T-helper 2 cell treated with Interferon-gamma antibody and Interleukin-4, amounts not matched to agents 5 μg/mL and 100 μg/mL, for 36 hours (primary cell): Measurements from ENCODE around the gene NKAIN2.
"Not testable (repeated sequence)": the region's sequence is repeated elsewhere in the genome, so short reads cannot be mapped to it uniquely, and the experiment has no call there.

Experiments
- DNase-seq: peaks from one replicate; pipeline ENCODE4 v3.0.0; 2021; ENCODE audit warnings: low spot score
- H3K27ac Mint-ChIP-seq: one replicate; pipeline ENCODE4 v1.8.0; 2021; ENCODE audit warnings: mild to moderate bottlenecking, mixed read lengths
- H3K27me3 Mint-ChIP-seq: one replicate; pipeline ENCODE4 v1.8.0; 2021; ENCODE audit warnings: low read depth, mixed read lengths
- H3K36me3 Mint-ChIP-seq: one replicate; pipeline ENCODE4 v1.8.0; 2021; ENCODE audit warnings: low read depth, mixed read lengths
- H3K4me1 Mint-ChIP-seq: one replicate; pipeline ENCODE4 v1.8.0; 2021; ENCODE audit warnings: low read depth, mixed read lengths
- H3K4me3 Mint-ChIP-seq: one replicate; pipeline ENCODE4 v1.8.0; 2022; ENCODE audit warnings: mild to moderate bottlenecking, moderate library complexity, mixed read lengths
- H3K9me3 Mint-ChIP-seq: one replicate; pipeline ENCODE4 v1.8.0; 2021; ENCODE audit warnings: mixed read lengths

NKAIN2 gene

DNA sequence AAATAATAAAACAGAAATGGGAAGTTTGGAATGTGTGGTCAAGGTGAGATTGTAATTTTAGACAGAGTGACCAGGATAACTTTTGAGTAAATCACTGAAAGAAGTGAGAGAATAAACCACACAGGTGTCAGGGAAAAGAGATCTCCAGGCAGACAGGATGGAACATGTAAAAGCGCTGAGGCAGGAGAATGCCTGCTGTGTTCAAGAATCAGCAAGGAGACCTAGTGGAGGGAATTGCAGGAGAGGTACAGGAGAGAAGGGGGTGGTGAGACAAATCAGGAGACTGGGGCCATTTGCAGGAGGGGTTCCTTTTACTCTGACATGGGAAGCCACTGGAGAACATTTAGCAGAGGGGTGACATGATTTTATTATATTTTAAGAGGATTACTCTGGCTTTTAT, 456.7 kb downstream of the NKAIN2 start:
- no peak overlapping the region for H3K4me3 Mint-ChIP-seq
- no peaks in the 10 kb centered on the region for H3K36me3 Mint-ChIP-seq
- H3K27me3 Mint-ChIP-seq, result no peaks in the 10 kb centered on the region
- DNase-seq, result no peak
- no peak overlapping the region for H3K27ac Mint-ChIP-seq
- no peaks in the 10 kb centered on the region for H3K4me1 Mint-ChIP-seq
- no peaks in the 10 kb centered on the region for H3K9me3 Mint-ChIP-seq

DNA sequence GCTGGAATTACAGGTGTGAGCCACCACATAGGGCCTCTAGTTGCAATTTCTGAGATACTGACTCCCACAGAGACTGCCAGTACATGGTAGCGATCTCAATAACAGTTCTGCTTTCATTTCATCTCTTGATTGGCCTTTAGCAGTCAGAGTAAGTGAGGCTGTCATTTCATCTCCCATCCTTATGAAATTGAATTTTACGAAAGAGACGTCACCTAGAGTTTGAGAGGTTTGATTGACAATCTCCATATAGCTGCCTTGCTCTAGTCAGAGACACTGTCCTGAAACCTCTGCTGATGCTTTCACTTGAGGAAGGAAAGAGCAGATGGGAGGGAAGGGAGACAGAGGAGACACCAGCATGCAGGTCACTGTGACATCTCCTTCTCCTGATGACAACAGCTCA, 466.1 kb downstream of the NKAIN2 start:
- no peaks in the 10 kb centered on the region for H3K9me3 Mint-ChIP-seq
- H3K27me3 Mint-ChIP-seq, result no peaks in the 10 kb centered on the region
- DNase-seq, result no peak
- H3K36me3 Mint-ChIP-seq, result no peaks in the 10 kb centered on the region
- no peaks in the 10 kb centered on the region for H3K4me1 Mint-ChIP-seq
- no peak overlapping the region for H3K27ac Mint-ChIP-seq
- no peak overlapping the region for H3K4me3 Mint-ChIP-seq

DNA sequence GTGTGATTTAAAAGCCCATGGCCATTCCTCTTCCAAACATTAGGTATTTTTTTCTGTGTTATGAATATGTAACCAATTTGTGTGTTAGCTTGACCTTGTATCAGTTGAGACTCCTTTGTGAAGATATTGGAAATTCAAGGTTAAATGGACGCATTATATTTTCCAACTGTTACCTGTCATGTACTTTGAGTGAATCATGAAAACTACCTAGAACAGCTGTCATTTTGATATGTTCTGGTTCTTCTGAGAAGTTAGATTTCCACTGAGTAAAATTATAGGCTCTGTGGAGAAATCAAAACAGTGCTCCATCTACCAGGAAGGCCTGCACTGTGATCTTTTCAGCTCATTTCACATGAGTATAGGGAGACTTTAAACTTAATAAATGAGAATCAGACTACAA, 470.0 kb downstream of the NKAIN2 start:
- no peak overlapping the region for H3K4me3 Mint-ChIP-seq
- H3K27me3 Mint-ChIP-seq, result no peaks in the 10 kb centered on the region
- H3K27ac Mint-ChIP-seq, result no peak overlapping the region
- H3K36me3 Mint-ChIP-seq, result no peaks in the 10 kb centered on the region
- DNase-seq, result no peak
- H3K9me3 Mint-ChIP-seq, result no peaks in the 10 kb centered on the region
- H3K4me1 Mint-ChIP-seq, result no peaks in the 10 kb centered on the region

DNA sequence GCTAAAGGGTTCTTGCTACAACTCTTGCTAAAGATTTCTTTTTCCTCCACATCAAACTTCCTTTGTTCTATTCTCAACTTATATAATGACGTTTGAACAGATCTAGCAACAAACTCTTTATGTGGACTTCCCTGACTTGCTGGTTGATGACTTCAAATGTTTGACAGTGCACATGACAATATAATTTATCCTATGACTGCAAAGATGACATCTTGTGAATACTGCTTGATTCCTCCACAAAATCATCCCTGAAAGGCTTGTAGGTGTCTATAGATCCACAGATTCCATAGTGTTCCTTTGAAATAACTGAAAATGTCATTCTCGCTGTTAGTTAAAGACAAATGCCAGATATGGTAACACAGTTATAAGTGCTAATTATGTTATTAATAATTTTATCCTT, 478.9 kb downstream of the NKAIN2 start:
- H3K4me1 Mint-ChIP-seq, result no peaks in the 10 kb centered on the region
- H3K27ac Mint-ChIP-seq, result no peak overlapping the region
- H3K27me3 Mint-ChIP-seq, result no peaks in the 10 kb centered on the region

DNA sequence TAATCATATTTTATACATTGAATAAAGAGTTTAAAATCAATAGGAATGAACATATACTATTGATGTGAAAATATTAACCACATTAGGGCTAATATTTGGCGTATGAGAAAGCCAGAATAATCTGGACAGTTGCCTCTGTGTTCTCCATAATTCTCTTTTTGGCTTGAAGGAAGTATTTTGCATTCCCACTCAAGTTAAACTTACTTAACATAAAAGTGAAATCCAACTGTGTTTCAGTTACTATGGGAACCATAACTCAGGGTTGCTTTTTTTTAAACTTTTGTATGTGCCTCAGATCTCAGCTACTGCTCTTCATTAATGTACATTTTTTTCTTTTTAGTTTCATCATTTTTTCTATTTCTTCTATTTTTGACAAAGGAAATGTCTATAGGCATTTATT, 479.8 kb downstream of the NKAIN2 start:
- Mint-ChIP-seq H3K4me3 (no peak overlapping the region), H3K4me1 (no peaks in the 10 kb centered on the region), H3K27me3 (no peaks in the 10 kb centered on the region), H3K9me3 (no peaks in the 10 kb centered on the region), H3K36me3 (no peaks in the 10 kb centered on the region), H3K27ac (no peak overlapping the region)
- no peak for DNase-seq

More for the DNA sequence above, 478.9 kb downstream of the NKAIN2 start:
- H3K9me3 Mint-ChIP-seq, result no peaks in the 10 kb centered on the region
- H3K4me3 Mint-ChIP-seq, result no peak overlapping the region
- no peak for DNase-seq
- no peaks in the 10 kb centered on the region for H3K36me3 Mint-ChIP-seq

DNA sequence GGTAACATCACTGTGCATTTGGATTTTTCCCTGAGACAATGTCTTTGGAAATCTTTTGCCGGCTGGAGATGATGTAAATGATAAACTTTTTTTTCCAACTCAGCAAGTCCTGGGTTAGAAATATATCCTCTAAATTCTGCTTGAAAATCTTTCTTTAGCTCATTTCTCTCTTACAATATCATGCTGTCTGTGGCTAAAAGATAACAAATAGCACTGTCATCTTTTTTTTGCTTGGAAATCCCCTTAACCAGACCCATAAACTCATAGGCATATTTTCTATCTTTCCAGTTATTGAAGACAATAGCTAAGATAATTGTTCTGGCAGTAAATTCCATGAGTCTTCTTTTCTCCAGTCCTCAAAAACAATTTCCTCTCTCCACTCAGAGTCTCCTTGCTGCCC, 481.5 kb downstream of the NKAIN2 start:
- Mint-ChIP-seq H3K36me3 (no peaks in the 10 kb centered on the region), H3K27ac (no peak overlapping the region), H3K27me3 (no peaks in the 10 kb centered on the region), H3K4me3 (no peak overlapping the region), H3K9me3 (no peaks in the 10 kb centered on the region), H3K4me1 (no peaks in the 10 kb centered on the region)
- DNase-seq, result no peak

DNA sequence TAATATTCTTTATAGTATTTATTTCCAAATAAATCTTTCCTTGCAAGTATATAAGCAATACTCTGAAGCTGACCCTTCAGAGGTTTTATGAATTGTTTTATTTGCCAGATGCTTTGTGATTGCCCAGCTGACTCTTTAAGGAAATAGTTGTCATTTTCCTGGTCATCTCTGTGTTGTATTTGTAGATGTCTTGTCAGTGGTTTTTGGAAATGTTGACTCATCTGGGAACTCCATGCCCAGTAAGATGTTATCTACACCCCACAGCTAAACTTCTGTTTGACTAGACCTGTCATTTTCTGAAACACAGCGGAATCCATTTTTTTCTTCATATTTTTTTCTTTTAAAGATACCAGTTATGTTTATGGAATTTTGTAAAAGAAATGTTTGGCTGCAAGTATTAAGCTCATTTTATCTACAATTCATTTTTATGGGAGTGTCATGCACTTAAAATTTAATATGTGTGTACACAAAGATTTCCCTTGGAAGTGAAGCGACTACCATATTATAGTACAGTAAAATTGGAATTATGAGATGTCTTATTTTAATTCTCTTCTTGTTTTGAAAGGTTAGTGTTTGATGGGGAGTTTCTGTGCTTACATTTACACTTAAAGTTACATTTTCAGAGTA, 491.0 kb downstream of the NKAIN2 start:
- no peak for DNase-seq
- no peak overlapping the region for H3K27ac Mint-ChIP-seq
- H3K27me3 Mint-ChIP-seq, result no peaks in the 10 kb centered on the region
- no peaks in the 10 kb centered on the region for H3K4me1 Mint-ChIP-seq
- peaks cover 2% of the 10 kb centered on the region for H3K9me3 Mint-ChIP-seq
- H3K4me3 Mint-ChIP-seq, result no peak overlapping the region
- no peaks in the 10 kb centered on the region for H3K36me3 Mint-ChIP-seq

DNA sequence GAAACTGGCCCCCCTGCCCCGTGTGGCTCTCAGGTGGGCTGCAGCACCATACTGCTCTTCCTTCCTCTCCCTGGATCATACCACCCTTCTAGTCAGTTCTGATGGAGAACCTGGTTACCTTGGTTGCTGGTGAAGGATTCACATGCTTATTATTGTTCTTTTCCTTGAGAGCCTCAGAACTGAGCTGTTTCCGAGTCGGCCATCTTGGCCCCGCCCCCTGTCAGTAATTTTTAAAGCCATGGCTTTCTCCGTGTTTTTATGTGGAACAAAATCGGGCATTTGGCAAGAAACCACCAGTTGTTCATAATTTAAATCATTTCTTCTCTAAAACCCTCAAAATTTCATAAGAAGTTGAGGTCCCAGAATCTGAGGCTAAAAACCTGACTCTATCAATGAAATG, 493.8 kb downstream of the NKAIN2 start:
- DNase-seq, result no peak
- H3K27ac Mint-ChIP-seq, result no peak overlapping the region
- H3K27me3 Mint-ChIP-seq, result no peaks in the 10 kb centered on the region
- no peaks in the 10 kb centered on the region for H3K36me3 Mint-ChIP-seq
- no peak overlapping the region for H3K4me3 Mint-ChIP-seq
- H3K4me1 Mint-ChIP-seq, result no peaks in the 10 kb centered on the region
- peaks cover 4% of the 10 kb centered on the region for H3K9me3 Mint-ChIP-seq

DNA sequence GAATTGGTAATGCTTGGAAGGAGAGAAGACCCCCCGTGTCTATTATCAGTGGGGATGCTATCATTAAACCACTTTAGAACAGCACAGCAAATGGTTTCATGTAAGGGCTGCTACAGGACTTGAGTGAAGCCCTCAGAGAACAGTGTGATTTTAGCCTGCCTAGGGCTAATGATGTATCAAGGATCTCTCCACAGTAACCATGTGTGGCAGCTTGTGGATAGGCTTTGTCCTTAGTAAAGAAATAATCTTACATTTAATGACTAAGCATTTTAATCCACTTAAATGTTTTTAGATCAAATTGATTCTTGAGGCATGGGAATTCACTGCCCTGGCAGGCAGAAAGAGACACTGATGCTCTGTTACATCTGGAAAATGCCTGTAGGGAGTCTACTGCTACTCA, 495.1 kb downstream of the NKAIN2 start:
- no peaks in the 10 kb centered on the region for H3K4me1 Mint-ChIP-seq
- no peaks in the 10 kb centered on the region for H3K36me3 Mint-ChIP-seq

DNA sequence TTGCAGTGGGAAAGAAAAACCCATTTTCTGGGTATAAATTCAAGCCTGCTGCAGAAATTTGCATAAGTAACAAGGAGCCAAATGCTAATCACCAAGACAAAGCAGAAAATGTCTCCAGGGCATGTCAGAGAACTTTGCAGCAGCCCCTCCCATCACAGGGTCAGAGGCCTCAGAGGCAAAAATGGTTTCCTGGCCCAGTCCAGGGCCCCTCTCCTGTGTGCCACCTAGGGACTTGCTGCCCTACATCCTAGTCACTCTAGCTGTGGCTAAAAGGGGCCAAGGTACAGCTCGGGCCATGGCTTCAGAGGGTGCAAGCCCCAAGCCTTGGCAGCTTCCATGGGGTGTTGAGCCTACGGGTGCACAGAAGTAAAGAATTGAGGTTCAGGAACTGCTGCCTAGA, 497.2 kb downstream of the NKAIN2 start:
- not testable (repeated sequence) for H3K36me3 Mint-ChIP-seq, H3K4me1 Mint-ChIP-seq, DNase-seq, H3K4me3 Mint-ChIP-seq, H3K9me3 Mint-ChIP-seq, H3K27ac Mint-ChIP-seq, H3K27me3 Mint-ChIP-seq

More for the DNA sequence above, 495.1 kb downstream of the NKAIN2 start:
- no peak overlapping the region for H3K27ac Mint-ChIP-seq
- peaks cover 4% of the 10 kb centered on the region for H3K9me3 Mint-ChIP-seq
- DNase-seq, result no peak
- no peaks in the 10 kb centered on the region for H3K27me3 Mint-ChIP-seq
- no peak overlapping the region for H3K4me3 Mint-ChIP-seq

DNA sequence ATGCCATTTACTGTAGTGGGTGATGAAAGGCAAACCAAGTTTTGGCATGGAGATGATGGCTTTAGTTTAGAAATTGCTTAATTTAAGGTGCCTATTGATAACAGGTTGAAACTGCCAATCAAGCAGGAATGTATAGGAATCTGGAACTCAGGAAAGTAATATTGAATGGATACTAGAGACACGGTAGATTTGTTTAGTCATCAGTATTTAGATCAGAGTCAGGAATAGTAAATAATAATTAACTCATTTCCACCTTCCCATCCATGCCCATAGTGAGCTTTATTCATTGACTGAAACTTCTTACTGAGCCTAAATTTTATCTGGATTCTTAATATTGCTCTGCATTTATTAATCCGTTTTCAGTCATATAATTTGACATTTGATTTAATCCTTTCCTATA, 500.3 kb downstream of the NKAIN2 start:
- no peak overlapping the region for H3K4me3 Mint-ChIP-seq
- no peak overlapping the region for H3K27ac Mint-ChIP-seq
- no peaks in the 10 kb centered on the region for H3K4me1 Mint-ChIP-seq
- peaks cover 4% of the 10 kb centered on the region for H3K9me3 Mint-ChIP-seq
- H3K36me3 Mint-ChIP-seq, result no peaks in the 10 kb centered on the region
- no peaks in the 10 kb centered on the region for H3K27me3 Mint-ChIP-seq
- DNase-seq, result no peak

DNA sequence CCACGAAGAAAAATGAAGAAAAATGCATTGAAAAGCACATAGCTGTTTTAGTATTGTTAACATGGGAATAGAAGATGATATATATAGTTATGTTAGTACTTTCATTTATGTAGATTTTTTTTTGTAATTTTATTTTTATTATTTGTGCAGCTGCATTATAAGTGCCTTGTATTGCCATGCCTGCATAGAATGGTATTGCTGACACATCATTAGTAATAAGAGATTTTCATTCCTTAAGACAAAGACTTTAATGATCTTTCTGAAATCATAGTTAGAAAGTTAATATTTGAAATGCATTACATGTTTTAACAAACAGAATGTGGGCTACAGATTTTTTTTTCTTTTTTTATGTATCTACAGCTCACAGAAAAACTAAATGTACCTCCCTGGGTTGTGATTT, 506.5 kb downstream of the NKAIN2 start:
- Mint-ChIP-seq H3K27ac (no peak overlapping the region), H3K36me3 (no peaks in the 10 kb centered on the region), H3K27me3 (no peaks in the 10 kb centered on the region), H3K4me1 (no peaks in the 10 kb centered on the region), H3K9me3 (no peaks in the 10 kb centered on the region), H3K4me3 (no peak overlapping the region)
- no peak for DNase-seq

DNA sequence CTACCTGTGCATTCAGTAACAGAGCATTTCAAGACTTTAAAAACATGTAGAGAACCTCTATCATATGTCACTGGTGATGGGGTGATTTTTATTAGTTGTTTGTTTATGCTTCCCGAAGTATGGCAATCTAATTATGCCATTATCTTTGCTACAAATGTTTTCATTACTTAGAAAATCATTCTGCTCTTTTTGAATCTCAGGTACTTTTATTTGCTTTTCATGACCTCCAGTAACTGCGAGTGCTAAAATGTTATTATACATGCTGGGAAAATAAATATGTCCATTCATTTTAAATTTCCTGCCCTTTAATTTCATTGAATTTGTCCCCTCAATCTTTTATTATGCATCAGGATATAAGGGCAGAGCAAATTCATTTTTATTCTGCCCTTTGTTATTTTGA, 515.7 kb downstream of the NKAIN2 start:
- no peaks in the 10 kb centered on the region for H3K4me1 Mint-ChIP-seq
- H3K9me3 Mint-ChIP-seq, result no peaks in the 10 kb centered on the region
- H3K36me3 Mint-ChIP-seq, result no peaks in the 10 kb centered on the region
- no peaks in the 10 kb centered on the region for H3K27me3 Mint-ChIP-seq
- DNase-seq, result no peak
- no peak overlapping the region for H3K4me3 Mint-ChIP-seq
- H3K27ac Mint-ChIP-seq, result no peak overlapping the region

DNA sequence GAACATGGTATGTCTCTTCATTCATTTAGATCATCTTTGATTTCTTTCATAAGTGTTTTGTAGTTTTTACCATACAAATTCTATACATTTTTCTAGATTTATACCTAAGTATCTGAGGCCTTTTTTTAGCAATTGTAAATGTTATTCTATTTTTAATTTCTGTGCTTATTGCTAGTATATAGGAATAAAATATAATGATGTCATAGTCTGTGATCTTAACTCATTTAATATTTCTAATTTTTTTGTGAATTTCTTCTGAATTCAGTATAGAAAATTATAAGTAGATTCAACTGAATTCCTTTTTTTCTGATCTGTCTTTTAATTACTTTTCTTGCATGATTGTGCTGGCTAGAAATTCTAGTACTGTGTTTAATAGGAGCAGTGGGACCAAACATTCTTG, 520.6 kb downstream of the NKAIN2 start:
- H3K4me3 Mint-ChIP-seq, result no peak overlapping the region
- H3K36me3 Mint-ChIP-seq, result no peaks in the 10 kb centered on the region
- no peaks in the 10 kb centered on the region for H3K9me3 Mint-ChIP-seq
- H3K27me3 Mint-ChIP-seq, result no peaks in the 10 kb centered on the region
- H3K27ac Mint-ChIP-seq, result no peak overlapping the region
- H3K4me1 Mint-ChIP-seq, result no peaks in the 10 kb centered on the region
- no peak for DNase-seq

DNA sequence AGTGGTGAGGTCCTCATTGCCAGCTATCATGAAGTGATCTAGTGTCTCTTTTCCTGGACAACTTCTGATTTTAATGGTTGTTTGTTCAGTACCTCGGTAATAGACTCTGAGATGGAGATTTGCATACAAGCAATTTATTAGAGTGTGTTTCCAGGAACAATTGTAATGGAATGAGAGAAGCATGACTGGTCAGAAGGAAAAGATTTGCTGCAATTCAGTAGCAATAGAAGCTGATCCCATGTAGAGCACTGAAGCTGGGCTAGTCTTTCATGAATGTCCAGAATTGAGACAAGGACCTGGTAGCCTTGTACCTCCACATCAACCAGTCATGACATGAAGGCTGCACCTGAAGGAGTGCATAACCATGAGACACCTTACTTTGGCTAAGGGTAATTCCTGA, 526.5 kb downstream of the NKAIN2 start:
- Mint-ChIP-seq H3K36me3 (no peaks in the 10 kb centered on the region), H3K27ac (no peak overlapping the region), H3K27me3 (no peaks in the 10 kb centered on the region), H3K4me3 (no peak overlapping the region), H3K9me3 (no peaks in the 10 kb centered on the region), H3K4me1 (no peaks in the 10 kb centered on the region)
- no peak for DNase-seq
